Measurements from ENCODE around the gene BCAS4. TPM values are rescaled to one million over a fixed set of nuclear protein-coding genes. Genes with fewer than 3 reads are reported as not detected.
"Not testable (repeated sequence)": the region's sequence is repeated elsewhere in the genome, so short reads cannot be mapped to it uniquely, and the experiment has no call there.

Gene BCAS4
- total RNA-seq, 1 experiment from 2014 or later, result 4.4 TPM

GRCh38 chr20:50766955-50767809 is 27.7 kb upstream of the BCAS4 start:
- in situ Hi-C loops (cut with HindIII; ENCODE audit: low pct_unique_long_range_greater_than_20kb, low sequenced_read_pairs), result not testable (repeated sequence)

GRCh38 chr20:50768991-50769390 is 25.9 kb upstream of the BCAS4 start:
- DNase-seq (ENCODE audit: low read depth, low spot score); in situ Hi-C loops (cut with HindIII; ENCODE audit: low pct_unique_long_range_greater_than_20kb, low sequenced_read_pairs): not testable (repeated sequence)

More at GRCh38 chr20:50766955-50767809, 27.7 kb upstream of the BCAS4 start:
- not testable (repeated sequence) for DNase-seq (ENCODE audit: low read depth, low spot score)

DNA sequence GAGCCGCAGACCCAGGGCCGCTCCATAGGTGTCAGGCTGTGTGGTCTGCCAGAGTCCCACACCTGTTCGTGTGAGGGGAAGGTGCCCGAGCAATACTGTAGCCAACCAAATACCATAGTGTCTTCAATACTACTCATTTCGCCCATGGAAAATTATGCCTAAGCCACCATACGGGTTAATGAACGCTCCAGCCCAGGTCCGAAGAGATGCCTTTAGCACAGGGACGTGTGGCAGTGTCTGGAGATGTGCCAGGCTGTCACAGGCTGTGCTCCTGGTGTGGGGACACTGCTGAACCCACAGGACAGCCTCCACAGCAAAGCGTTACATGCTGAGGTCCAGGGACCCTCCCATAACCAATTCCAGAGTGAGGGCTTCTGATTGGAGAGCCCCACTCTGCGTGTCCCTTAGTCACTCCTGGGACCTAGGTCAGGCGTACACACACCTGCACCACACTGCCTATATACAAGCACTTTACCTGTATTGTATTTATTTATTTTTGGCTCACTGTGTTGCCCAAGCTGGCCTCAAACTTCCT is 25.2 kb upstream of the BCAS4 start:
- in situ Hi-C loops (cut with HindIII; ENCODE audit: low pct_unique_long_range_greater_than_20kb, low sequenced_read_pairs); DNase-seq (ENCODE audit: low read depth, low spot score): not testable (repeated sequence)

- in situ Hi-C loops (cut with HindIII; ENCODE audit: low pct_unique_long_range_greater_than_20kb, low sequenced_read_pairs), result not testable (repeated sequence)
Observed at GRCh38 chr20:50771419-50772080, 23.3 kb upstream of the BCAS4 start.

GRCh38 chr20:50772420-50773185 is 22.3 kb upstream of the BCAS4 start:
- in situ Hi-C loops (cut with HindIII; ENCODE audit: low pct_unique_long_range_greater_than_20kb, low sequenced_read_pairs), result no loop called here
- DNase-seq (ENCODE audit: low read depth, low spot score), result no peak

More at GRCh38 chr20:50771419-50772080, 23.3 kb upstream of the BCAS4 start:
- DNase-seq (ENCODE audit: low read depth, low spot score), result not testable (repeated sequence)

DNA sequence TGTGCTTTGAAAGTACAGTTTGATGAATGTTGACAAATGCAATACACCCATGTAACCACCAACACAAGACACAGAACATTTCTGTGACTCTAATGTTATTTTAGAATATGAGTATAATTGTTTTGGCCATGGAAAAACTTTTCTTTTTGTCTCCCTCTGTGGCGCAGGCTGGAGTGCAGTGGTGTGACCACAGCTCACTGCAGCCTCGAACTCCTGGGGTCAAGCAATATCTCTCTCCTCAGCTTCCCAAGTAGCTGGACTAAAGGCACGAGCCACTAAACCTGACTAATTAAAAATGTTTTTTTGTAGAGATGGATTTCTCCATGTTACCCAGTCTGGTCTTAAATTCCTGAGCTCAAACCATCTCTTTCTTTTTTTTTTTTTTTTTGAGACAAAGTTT is 20.3 kb upstream of the BCAS4 start:
- in situ Hi-C loops (cut with HindIII; ENCODE audit: low pct_unique_long_range_greater_than_20kb, low sequenced_read_pairs), result no loop called here
- DNase-seq (ENCODE audit: low read depth, low spot score), result no peak

DNA sequence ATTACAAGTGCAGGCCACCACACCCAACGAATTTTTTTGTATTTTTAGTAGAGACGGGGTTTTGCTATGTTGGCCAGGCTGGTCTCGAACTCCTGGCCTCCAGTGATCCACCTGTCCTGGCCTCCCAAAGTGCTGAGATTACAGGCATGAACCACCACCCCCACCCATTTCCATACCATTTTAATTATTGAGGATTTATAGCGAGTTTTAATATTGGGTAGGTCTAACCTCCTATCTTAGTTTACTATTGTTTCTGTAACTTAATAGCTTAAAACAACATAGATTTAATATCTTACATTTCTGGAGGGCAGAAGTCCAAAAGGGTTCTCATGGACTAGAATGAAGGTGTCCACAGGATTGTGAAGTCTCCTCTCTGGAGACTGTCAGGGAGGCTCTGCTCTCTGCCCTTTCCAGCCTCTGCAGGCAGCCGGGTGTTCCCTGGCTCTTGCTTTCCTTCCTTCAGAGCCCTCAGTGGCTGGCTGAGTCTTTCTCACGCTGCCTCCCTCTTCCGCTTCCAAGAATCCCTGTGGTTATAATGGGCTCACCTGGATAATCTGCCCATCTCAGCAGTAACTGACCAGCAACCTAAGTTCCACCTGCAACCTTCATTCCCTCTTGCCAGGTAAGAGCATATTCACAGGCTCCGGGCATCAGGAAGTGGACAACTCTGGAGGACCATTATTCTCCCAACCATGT is 18.6 kb upstream of the BCAS4 start:
- DNase-seq (ENCODE audit: low read depth, low spot score), result no peak
- in situ Hi-C loops (cut with HindIII; ENCODE audit: low pct_unique_long_range_greater_than_20kb, low sequenced_read_pairs), result no loop called here

DNA sequence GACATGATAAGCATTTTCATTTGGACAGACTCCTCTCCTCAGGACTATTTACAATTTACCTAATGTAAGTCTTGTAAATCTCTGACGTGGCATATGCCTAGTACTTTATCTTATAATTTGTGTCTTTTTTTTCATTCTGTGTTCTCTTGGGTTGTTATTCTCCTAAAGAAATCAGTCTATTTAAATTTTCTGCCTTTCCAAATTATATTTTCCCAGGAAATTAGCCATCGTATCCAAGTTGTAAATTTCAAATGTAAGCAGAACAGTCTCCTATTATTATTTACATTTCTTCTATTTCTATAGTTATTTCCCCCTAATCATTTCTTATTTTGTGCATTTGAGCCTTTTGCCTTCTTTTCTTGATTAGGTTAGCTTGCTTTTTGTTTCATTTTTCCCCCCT is 17.5 kb upstream of the BCAS4 start:
- DNase-seq (ENCODE audit: low read depth, low spot score), result no peak
- in situ Hi-C loops (cut with HindIII; ENCODE audit: low pct_unique_long_range_greater_than_20kb, low sequenced_read_pairs), result no loop called here

DNA sequence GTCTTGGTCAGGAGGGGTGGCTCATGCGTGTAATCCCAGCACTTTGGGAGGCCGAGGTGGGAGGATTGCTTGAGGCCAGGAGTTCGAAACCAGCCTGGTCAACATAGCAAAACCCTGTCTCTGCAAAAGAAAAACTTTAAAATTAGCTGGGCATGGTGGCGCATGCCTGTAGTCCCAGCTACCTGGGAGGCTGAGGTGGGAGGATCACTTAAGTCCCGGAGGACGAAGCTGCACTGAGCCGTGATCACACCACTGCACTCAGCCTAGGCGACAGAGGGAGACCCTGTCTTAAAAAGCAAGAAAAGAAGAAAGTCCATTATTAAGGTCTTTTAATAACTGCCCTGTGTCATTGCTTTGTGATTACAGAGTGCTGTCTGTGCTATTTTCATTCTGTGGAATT is 15.9 kb upstream of the BCAS4 start:
- DNase-seq (ENCODE audit: low read depth, low spot score); in situ Hi-C loops (cut with HindIII; ENCODE audit: low pct_unique_long_range_greater_than_20kb, low sequenced_read_pairs): not testable (repeated sequence)

- in situ Hi-C loops (cut with HindIII; ENCODE audit: low pct_unique_long_range_greater_than_20kb, low sequenced_read_pairs), result no loop called here
- DNase-seq (ENCODE audit: low read depth, low spot score), result no peak
Observed at GRCh38 chr20:50783390-50783789, 11.5 kb upstream of the BCAS4 start.

DNA sequence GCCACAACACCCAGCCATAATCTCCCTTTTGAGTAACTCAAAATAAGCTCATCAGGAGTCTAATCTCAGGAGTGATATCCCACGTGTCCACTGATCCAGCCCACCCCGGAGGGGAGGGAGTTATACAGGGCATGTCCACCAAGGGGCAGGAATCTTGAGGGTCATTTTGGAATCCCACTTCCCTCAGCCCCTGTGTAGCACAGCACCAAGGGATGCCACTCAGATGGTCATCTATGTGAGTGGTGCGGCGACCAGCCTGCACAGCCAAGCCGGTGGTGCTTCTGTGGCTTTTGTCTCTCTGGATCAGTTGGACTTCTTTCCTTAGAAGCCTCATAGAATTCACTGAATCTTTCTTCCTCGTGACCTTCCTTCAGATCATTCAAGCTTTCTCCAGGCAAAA is 11.0 kb upstream of the BCAS4 start:
- in situ Hi-C loops (cut with HindIII; ENCODE audit: low pct_unique_long_range_greater_than_20kb, low sequenced_read_pairs), result no loop called here
- no peak for DNase-seq (ENCODE audit: low read depth, low spot score)

GRCh38 chr20:50784464-50784863 is 10.4 kb upstream of the BCAS4 start:
- DNase-seq (ENCODE audit: low read depth, low spot score), result no peak
- in situ Hi-C loops (cut with HindIII; ENCODE audit: low pct_unique_long_range_greater_than_20kb, low sequenced_read_pairs), result no loop called here

DNA sequence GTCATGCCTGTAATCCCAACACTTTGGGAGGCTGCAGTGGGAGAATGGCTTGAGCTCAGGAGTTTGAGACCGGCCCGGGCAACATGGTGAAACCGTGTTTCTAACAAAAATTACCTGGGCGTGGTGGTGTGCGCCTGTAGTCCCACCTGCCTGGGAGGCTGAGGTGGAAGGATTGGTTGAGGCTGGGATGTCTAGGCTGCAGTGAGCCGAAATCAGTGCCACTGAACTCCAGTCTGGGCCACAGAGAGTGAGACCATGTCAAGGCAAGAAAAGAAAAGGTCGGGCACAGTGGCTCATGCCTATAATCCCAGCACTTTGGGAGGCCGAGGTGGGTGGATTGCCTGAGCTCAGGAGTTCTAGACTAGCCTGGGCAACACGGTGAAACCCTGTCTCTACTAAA is 8.2 kb upstream of the BCAS4 start:
- DNase-seq (ENCODE audit: low read depth, low spot score), result no peak
- in situ Hi-C loops (cut with HindIII; ENCODE audit: low pct_unique_long_range_greater_than_20kb, low sequenced_read_pairs), result no loop called here

DNA sequence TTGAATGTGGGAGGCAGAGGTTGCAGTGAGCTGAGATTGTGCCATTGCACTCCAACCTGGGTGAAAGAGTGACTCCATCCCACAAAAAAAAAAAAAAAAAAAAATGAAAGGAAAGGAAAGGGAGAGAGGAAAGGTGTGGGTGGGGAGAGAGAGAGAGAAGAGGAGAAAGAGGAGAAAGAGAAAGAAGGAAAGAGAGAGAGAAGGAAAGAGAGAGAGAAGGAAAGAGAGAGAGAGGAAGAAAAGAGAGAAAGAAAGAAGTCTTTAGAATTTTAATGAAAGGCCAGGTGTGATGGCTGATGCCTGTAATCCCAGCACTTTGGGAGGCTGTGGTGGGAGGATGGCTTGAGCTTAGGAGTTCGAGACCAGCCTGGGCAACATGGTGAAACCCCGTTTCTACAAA is 7.7 kb upstream of the BCAS4 start:
- in situ Hi-C loops (cut with HindIII; ENCODE audit: low pct_unique_long_range_greater_than_20kb, low sequenced_read_pairs), result no loop called here
- DNase-seq (ENCODE audit: low read depth, low spot score), result no peak

DNA sequence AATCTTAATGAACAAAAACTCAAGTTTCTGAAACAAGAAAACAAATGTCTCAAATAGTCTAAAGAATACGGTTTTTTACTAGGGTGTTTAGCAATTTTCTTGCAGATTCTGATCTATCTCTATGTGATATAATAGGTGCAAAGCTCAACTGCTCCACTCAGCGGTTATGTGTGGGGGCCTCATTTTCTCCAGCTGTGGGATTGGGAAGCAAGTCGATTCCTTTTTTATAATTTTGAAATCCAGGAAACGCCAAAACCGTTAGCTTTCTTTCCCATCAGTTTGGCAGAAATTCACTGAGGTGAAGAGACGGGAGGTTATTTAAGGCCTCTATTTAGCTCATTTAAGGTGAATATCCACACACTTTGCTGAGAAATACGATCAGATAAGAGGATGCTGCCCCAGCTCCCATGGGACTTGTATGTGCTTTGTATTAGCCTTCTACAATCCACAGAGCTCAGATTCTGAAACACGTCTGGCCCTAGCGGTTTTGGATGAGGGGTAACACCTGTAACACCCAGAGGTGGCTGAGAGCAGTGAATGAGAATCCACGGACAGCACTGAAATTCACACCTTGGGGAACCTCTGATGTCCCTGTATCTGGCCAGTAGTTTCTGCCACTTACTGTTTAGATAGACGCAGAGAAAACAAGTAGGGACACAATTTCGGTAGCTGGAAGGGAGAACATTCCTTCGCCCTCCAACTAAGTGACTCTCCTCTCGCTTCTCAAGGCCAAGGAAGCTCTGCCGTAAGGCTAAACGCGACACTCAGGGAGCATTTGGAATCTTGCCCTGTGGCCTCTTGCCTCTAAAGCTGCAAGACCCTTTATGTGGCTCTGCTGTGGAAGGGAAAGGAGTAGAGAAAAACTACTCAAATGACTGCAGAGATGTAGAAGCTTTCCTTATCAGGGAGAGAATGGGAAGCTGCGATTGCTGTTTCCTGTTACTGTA is 6.5 kb upstream of the BCAS4 start:
- in situ Hi-C loops (cut with HindIII; ENCODE audit: low pct_unique_long_range_greater_than_20kb, low sequenced_read_pairs), result no loop called here
- peak; percentile 74 for DNase-seq (ENCODE audit: low read depth, low spot score)

- in situ Hi-C loops (cut with HindIII; ENCODE audit: low pct_unique_long_range_greater_than_20kb, low sequenced_read_pairs), result no loop called here
- no peak for DNase-seq (ENCODE audit: low read depth, low spot score)
Observed at GRCh38 chr20:50789968-50790650, 4.8 kb upstream of the BCAS4 start.
